ENCODE data around the gene CYP4V2. TPM values are rescaled to one million over a fixed set of nuclear protein-coding genes. Genes with fewer than 3 reads are reported as not detected.

The CYP4V2 gene
- total and polyA plus RNA-seq, 12 donors: 8.1 to 37.9 (median 25.9) TPM

- no peak for DNase-seq
- no peaks in the 10 kb centered on the region for H3K36me3 ChIP-seq
- intact Hi-C loops (cut with DNase I): no loop called here
- ATAC-seq: no peak
- no peak for TF ChIP-seq CTCF (IDR thresholded peaks at IDR 0.05)
- H3K4me1 ChIP-seq: no peaks in the 10 kb centered on the region
- no peak overlapping the region for H3K4me3 ChIP-seq
- no peak overlapping the region for H3K27ac ChIP-seq
- no peaks in the 10 kb centered on the region for H3K27me3 ChIP-seq
- 95% methylated on average over 18 of the region's 18 CpGs for WGBS, 2 donors
- no peaks in the 10 kb centered on the region for H3K9me3 ChIP-seq
Measured at GRCh38 chr4:186169333-186169944, 21.9 kb upstream of the CYP4V2 start.

- H3K36me3 ChIP-seq: no peaks in the 10 kb centered on the region
- H3K27ac ChIP-seq: no peak overlapping the region
- WGBS, 2 donors: 87 to 89% methylated on average over 16 of the region's 16 CpGs
- no peaks in the 10 kb centered on the region for H3K27me3 ChIP-seq
- no peaks in the 10 kb centered on the region for H3K9me3 ChIP-seq
- intact Hi-C loops (cut with DNase I): no loop called here
- ATAC-seq: peak in 2 of 8 donors; percentile 33 to 64
- TF ChIP-seq CTCF (IDR thresholded peaks at IDR 0.05): no peak
- no peaks in the 10 kb centered on the region for H3K4me1 ChIP-seq
- no peak for DNase-seq
- H3K4me3 ChIP-seq: no peak overlapping the region
Measured at GRCh38 chr4:186169945-186170802, 21.2 kb upstream of the CYP4V2 start.

GRCh38 chr4:186170966-186171365, 20.4 kb upstream of the CYP4V2 start:
- H3K4me1 ChIP-seq: no peaks in the 10 kb centered on the region
- no peak overlapping the region for H3K4me3 ChIP-seq
- no peak for ATAC-seq
- no peak for DNase-seq
- 69 to 74% methylated on average over 13 of the region's 13 CpGs for whole genome bisulfite sequencing, 2 donors
- H3K27ac ChIP-seq: no peak overlapping the region
- no peaks in the 10 kb centered on the region for H3K9me3 ChIP-seq
- H3K36me3 ChIP-seq: no peaks in the 10 kb centered on the region
- H3K27me3 ChIP-seq: no peaks in the 10 kb centered on the region
- no peak for TF ChIP-seq CTCF (IDR thresholded peaks at IDR 0.05)
- intact Hi-C loops (cut with DNase I): no loop called here

GRCh38 chr4:186172546-186172945, 18.8 kb upstream of the CYP4V2 start:
- WGBS, 2 donors: 71 to 72% methylated on average over 8 of the region's 8 CpGs
- H3K27ac ChIP-seq: no peak overlapping the region
- H3K9me3 ChIP-seq: no peaks in the 10 kb centered on the region
- no peak for TF ChIP-seq CTCF (IDR thresholded peaks at IDR 0.05)
- no peaks in the 10 kb centered on the region for H3K36me3 ChIP-seq
- DNase-seq: no peak
- H3K4me1 ChIP-seq: no peaks in the 10 kb centered on the region
- no peak for ATAC-seq
- no peak overlapping the region for H3K4me3 ChIP-seq
- intact Hi-C loops (cut with DNase I): no loop called here
- no peaks in the 10 kb centered on the region for H3K27me3 ChIP-seq

All from heart right ventricle (tissue), 16 donors.